Measurements from ENCODE around the gene CEP112. TPM values are rescaled to one million over a fixed set of nuclear protein-coding genes. Genes with fewer than 3 reads are reported as not detected.
A peak's percentile ranks its signal among the peaks of the same experiment; 100 is the strongest.

The CEP112 gene
- total RNA-seq, 1 donor from 2014 or later = 24.5 TPM

DNA sequence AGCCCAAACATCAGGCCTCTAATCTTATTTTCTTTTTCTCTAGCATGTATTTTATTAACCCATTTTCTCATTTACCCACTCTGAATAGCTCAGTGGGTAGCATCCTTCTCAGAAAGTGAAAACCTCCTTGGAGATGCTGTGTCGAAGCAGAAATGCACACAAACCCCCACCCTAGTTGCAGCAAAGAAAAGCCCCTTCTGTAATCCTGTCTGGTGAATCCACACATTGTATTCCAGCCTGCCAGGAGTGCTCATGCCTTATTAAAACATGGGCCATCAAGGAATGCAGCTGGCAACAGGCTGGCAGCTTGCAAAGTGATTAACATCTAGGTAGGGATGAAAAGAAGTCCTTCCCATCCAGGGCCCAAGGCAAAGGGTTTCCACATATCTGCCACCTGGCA is 590.8 kb downstream of the CEP112 start:
- Mint-ChIP-seq H3K27ac (ENCODE audit: unreplicated experiment) (no peak overlapping the region), H3K27me3 (ENCODE audit: low read depth) (no peaks in the 10 kb centered on the region), H3K4me1 (peaks cover 17% of the 10 kb centered on the region), H3K4me3 (no peak overlapping the region), H3K9me3 (peaks cover 2% of the 10 kb centered on the region), H3K36me3 (ENCODE audit: low read depth) (no peaks in the 10 kb centered on the region)
- TF ChIP-seq, protein P1, sequence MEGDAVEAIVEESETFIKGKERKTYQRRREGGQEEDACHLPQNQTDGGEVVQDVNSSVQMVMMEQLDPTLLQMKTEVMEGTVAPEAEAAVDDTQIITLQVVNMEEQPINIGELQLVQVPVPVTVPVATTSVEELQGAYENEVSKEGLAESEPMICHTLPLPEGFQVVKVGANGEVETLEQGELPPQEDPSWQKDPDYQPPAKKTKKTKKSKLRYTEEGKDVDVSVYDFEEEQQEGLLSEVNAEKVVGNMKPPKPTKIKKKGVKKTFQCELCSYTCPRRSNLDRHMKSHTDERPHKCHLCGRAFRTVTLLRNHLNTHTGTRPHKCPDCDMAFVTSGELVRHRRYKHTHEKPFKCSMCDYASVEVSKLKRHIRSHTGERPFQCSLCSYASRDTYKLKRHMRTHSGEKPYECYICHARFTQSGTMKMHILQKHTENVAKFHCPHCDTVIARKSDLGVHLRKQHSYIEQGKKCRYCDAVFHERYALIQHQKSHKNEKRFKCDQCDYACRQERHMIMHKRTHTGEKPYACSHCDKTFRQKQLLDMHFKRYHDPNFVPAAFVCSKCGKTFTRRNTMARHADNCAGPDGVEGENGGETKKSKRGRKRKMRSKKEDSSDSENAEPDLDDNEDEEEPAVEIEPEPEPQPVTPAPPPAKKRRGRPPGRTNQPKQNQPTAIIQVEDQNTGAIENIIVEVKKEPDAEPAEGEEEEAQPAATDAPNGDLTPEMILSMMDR (conservative IDR thresholded peaks at IDR 0.05) = no peak
- DNase-seq (ENCODE audit: low read depth, low spot score) = no peak

DNA sequence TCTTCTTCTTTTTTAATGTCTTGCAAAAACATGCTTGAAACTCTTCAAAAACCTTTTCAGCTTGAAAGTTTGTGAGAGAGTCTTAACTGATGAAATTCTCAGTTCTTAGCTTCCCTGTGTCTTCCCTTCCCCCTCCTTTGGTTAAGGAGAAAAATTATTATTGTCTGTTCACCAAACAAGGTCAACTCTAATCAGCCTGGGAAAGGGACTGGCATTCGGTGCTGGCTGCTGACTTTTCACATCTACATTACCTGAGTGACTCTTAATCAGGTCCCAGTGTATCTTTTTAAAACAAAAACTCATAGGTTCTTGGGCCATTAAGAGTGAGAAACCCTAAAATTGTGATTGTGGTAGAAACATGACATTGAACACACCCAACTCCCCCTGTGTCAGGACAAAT is 591.4 kb downstream of the CEP112 start:
- TF ChIP-seq, protein P1 (conservative IDR thresholded peaks at IDR 0.05) = no peak
- H3K36me3 Mint-ChIP-seq (ENCODE audit: low read depth) = no peaks in the 10 kb centered on the region
- peaks cover 2% of the 10 kb centered on the region for H3K9me3 Mint-ChIP-seq
- peaks cover 18% of the 10 kb centered on the region for H3K4me1 Mint-ChIP-seq
- DNase-seq (ENCODE audit: low read depth, low spot score) = no peak
- H3K27me3 Mint-ChIP-seq (ENCODE audit: low read depth) = no peaks in the 10 kb centered on the region
- H3K27ac Mint-ChIP-seq (ENCODE audit: unreplicated experiment) = no peak overlapping the region
- H3K4me3 Mint-ChIP-seq = peak overlapping the region; percentile 8

DNA sequence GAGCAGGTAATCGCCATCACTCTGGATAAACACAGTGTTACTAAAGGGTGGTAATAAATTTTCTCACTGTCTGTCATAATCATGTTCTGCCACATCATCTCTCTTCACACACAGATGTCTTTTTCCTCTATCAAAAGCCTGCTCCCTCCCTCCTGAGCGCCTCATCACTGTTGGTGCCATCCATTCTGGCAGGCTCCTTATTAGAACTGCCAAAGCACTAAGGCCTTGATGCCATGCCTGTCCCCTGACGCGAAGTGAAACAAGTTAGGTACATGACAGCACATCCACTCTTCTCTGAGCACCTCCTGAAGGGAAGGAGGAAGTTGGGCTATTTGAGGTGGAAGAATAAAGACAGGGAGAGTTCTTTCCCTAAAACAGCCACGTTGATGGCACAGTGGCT is 592.3 kb downstream of the CEP112 start:
- no peak overlapping the region for H3K27ac Mint-ChIP-seq (ENCODE audit: unreplicated experiment)
- H3K36me3 Mint-ChIP-seq (ENCODE audit: low read depth) = no peaks in the 10 kb centered on the region
- peaks cover 27% of the 10 kb centered on the region for H3K4me1 Mint-ChIP-seq
- TF ChIP-seq, protein P1 (conservative IDR thresholded peaks at IDR 0.05) = no peak
- no peak overlapping the region for H3K4me3 Mint-ChIP-seq
- no peaks in the 10 kb centered on the region for H3K27me3 Mint-ChIP-seq (ENCODE audit: low read depth)
- no peak for DNase-seq (ENCODE audit: low read depth, low spot score)
- peaks cover 2% of the 10 kb centered on the region for H3K9me3 Mint-ChIP-seq

DNA sequence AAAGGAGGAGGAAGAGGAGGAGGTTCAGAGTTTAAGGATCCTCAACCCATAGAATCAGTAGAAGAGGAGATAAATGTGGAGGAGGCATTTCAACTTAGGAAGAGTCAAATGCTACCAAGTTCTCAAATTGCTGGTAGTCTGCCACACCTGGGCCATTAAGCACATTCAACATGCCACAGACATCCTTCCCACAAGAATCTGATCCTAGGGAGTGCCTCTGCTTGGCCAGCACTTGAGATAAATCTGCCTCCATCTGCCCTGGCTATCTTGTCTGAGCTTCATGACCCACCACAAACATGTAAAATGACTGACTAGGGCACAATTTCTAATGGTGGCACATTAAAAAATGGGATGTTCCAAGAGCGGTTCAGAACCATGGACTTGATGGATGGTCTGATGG is 593.2 kb downstream of the CEP112 start:
- Mint-ChIP-seq H3K27ac (ENCODE audit: unreplicated experiment) (no peak overlapping the region), H3K4me1 (peaks cover 36% of the 10 kb centered on the region), H3K36me3 (ENCODE audit: low read depth) (no peaks in the 10 kb centered on the region), H3K4me3 (no peak overlapping the region), H3K9me3 (peaks cover 2% of the 10 kb centered on the region), H3K27me3 (ENCODE audit: low read depth) (no peaks in the 10 kb centered on the region)
- TF ChIP-seq, protein P1 (conservative IDR thresholded peaks at IDR 0.05) = no peak
- no peak for DNase-seq (ENCODE audit: low read depth, low spot score)

DNA sequence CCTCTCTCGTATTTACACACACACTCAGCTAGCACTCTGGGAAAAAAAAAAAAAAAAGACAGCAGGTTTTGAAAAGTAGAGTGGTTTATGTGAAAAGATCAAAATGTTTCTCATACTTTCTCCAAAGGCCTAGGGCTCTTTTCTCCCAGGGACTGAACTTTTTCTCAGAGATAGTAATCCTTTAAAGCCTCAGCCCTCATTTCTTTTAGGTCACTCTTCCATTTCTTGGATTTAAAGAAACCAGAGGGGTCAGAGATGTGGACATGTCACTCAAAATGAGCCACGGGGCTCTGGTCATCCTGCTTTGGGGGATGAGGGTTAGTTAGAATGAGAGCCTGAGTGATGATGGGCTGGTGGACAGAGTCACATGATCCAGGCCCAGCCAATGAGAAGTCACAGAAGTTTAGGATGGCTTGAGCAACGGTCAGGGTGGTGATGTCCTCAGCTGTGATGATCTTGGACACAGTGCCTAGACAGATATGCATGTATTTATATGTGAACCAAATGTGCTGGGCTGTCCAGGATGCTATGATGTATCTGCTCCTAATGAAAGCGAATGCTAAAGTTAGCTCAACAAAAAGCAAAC is 596.8 kb downstream of the CEP112 start:
- no peaks in the 10 kb centered on the region for H3K27me3 Mint-ChIP-seq (ENCODE audit: low read depth)
- TF ChIP-seq, protein P1 (conservative IDR thresholded peaks at IDR 0.05) = no peak
- H3K36me3 Mint-ChIP-seq (ENCODE audit: low read depth) = no peaks in the 10 kb centered on the region
- H3K27ac Mint-ChIP-seq (ENCODE audit: unreplicated experiment) = peak overlapping the region; percentile 50
- peaks cover 27% of the 10 kb centered on the region for H3K4me1 Mint-ChIP-seq
- no peak overlapping the region for H3K4me3 Mint-ChIP-seq
- H3K9me3 Mint-ChIP-seq = no peaks in the 10 kb centered on the region
- DNase-seq (ENCODE audit: low read depth, low spot score) = no peak

All from neural crest cell (in vitro differentiated cells).